Colon (tissue), 2 donors: ENCODE results near the gene LPP.

ENCODE experiments used
- FAIRE-seq: peaks from 2 replicates; lab custom pipeline; 2012; peaks lifted over from hg19 to GRCh38; lab: Jason Lieb, UNC
- donor health status: control.
- donor health status: control.

Gene LPP

DNA sequence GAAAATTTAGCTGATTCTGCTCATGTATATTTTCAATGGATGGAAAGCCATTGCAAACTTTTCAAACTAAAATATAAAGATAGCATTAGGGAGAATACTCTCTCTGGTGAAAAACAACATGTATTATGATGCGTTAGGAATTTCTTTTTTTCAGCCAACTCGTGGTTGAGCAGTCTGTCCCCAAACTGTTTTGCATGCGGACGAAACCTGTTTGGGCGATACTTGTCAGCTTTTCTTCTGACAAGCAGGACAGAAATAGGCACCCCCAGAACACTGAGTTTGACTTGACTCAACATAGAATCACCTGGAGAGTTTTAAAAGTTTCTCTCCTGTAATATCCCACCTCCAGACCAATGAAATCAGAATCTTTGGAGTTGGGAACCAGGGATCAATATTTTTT lies 600.3 kb downstream of the LPP start:
- no peak for FAIRE-seq

- FAIRE-seq: no peak
Observed at GRCh38 chr3:188756241-188756640, 602.3 kb downstream of the LPP start.

GRCh38 chr3:188759336-188760005 lies 605.5 kb downstream of the LPP start:
- no peak for FAIRE-seq

GRCh38 chr3:188760408-188760807 lies 606.5 kb downstream of the LPP start:
- FAIRE-seq: no peak

DNA sequence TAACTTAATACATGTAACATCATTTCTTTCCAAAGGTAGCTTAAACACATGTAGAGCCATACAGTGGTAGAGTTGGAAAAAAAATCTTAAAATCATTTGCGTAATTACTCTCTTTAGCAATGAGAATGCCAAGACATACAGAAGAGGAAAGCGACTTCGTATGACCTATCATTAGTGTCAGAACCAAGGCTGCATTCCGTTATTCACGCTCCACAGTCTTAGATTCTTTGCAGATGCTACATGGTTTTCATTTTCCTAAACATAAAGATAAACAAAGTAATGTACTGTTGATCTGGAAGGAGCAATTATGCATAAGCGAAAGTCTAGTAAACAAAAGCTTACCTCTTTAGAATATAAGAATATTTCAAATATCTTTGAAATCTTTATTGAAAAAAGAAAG lies 607.5 kb downstream of the LPP start:
- FAIRE-seq: no peak

- no peak for FAIRE-seq
Observed at GRCh38 chr3:188761964-188762363, 608.0 kb downstream of the LPP start.

DNA sequence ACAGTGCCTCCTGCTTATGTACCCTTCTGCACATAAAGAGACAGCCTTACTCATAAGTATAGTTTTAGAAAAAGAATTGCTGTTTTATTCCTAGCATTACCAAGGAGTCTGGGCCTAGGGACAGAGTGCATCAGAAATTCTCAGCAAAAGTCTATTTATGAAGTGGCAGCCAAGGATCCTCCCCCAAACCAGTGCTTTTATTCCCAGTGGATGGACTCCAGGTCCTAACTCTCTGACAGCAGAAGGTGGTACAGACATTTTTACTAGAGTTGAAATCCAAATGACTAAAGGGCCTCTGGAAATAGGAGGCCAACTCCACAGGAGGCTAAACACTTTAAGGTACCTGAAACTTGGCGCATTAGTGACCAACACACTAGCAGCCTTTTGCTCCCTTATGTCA lies 610.7 kb downstream of the LPP start:
- no peak for FAIRE-seq

- no peak for FAIRE-seq
Observed at GRCh38 chr3:188769831-188770230, 615.9 kb downstream of the LPP start.

DNA sequence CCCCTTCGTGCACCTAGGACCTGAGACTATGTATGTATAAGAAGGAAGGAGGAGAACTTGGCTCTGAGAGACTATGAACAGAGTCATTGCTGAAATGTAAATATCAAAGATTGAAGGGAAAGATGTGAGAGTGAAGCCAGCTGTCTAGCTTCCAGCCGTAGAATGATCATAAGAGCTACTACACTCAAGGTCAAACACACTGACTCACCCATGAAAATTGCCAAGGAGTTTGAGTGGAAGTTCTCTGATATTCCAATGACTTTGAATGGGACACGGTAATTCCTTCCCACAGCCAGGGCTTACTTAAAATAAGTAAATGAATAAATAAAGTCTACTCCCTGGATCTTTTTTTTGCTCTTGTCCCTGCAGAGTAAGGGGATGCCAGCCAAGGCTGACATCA lies 618.9 kb downstream of the LPP start:
- FAIRE-seq: no peak

GRCh38 chr3:188775412-188775811 lies 621.5 kb downstream of the LPP start:
- no peak for FAIRE-seq

- FAIRE-seq: no peak
Observed at GRCh38 chr3:188776447-188776846, 622.5 kb downstream of the LPP start.

- FAIRE-seq: no peak
Observed at GRCh38 chr3:188778091-188778852, 624.3 kb downstream of the LPP start.

DNA sequence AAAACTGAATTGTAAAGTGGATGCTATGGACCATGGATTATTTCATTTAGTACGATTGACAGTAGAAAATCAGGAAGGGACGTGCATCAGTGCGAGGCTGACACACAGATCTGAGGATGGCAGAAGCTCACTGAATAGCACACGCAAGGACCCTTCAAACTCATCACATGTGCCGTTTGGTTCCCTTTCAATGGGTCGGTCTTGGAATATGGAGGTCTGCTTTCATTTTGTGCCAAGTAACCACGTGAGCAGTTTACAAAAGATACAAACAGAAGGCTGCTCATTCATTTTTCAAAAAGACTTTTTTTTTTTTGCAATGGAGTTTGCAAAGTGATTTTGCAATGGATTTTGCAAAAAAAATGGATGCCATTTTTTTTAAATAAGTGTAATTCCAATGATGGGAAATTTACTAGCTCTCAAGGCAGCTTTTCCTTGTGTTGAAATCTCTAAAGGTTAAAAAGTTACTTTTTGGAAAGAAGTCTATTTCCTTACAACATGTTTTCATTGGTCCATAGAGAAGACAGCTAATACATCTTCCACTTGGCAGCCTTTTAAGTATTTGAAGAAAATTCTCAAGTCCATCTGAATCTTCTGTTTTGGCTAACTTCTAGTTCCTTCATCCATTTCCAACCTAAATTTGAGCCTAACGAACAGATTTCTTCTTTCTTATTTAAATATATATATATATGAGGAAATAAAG lies 625.5 kb downstream of the LPP start:
- no peak for FAIRE-seq

- no peak for FAIRE-seq
Observed at GRCh38 chr3:188780193-188781147, 626.5 kb downstream of the LPP start.

GRCh38 chr3:188782613-188783124 lies 628.7 kb downstream of the LPP start:
- FAIRE-seq: no peak

- no peak for FAIRE-seq
Observed at GRCh38 chr3:188786424-188786823, 632.5 kb downstream of the LPP start.

- FAIRE-seq: no peak
Observed at GRCh38 chr3:188788621-188789081, 634.7 kb downstream of the LPP start.

- no peak for FAIRE-seq
Observed at GRCh38 chr3:188789251-188789650, 635.3 kb downstream of the LPP start.

DNA sequence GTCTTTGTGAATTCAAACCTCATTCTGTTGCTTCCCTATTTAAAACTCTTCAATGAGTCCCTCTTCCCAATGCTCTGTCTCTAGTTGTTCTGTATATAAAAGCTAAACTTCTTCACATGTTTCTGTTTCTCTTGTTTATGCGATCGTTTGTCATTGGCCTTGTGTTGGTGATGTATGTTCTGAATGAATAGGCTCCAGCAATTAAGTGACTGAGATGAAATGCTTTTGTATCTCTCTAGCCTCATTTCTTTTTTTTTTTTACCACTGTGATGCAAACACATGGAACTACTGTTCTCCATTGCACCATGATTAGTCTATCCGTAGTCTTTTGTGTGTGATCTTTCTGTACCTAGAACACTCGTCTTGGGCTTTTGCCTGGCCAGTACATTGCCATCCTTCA lies 637.4 kb downstream of the LPP start:
- no peak for FAIRE-seq

- no peak for FAIRE-seq
Observed at GRCh38 chr3:188792793-188793192, 638.8 kb downstream of the LPP start.

GRCh38 chr3:188796122-188796631 lies 642.2 kb downstream of the LPP start:
- no peak for FAIRE-seq

GRCh38 chr3:188797045-188797444 lies 643.1 kb downstream of the LPP start:
- FAIRE-seq: no peak
